WERI-Rb-1 (cell line): ENCODE results near the gene PLAAT2.
"Not testable (repeated sequence)": the region's sequence is repeated elsewhere in the genome, so short reads cannot be mapped to it uniquely, and the experiment has no call there.

Source experiments
- DNase-seq: peaks from one replicate; pipeline ENCODE4 v3.0.0-alpha.2; 2020
- H3K27ac ChIP-seq: fragments of 250-450 bp; sonication (Bioruptor Pico); 2 replicates; pipeline ENCODE4 v1.5.1; 2020; ENCODE audit warnings: mild to moderate bottlenecking, moderate library complexity
- H3K27me3 ChIP-seq: fragments of 250-450 bp; sonication (Bioruptor Pico); 2 replicates; pipeline ENCODE4 v1.5.1; 2021; ENCODE audit warnings: mild to moderate bottlenecking, low read depth, moderate library complexity; ENCODE audit not compliant: insufficient read depth, severe bottlenecking
- H3K36me3 ChIP-seq: fragments of 250-450 bp; sonication (Bioruptor Pico); 2 replicates; pipeline ENCODE4 v1.5.1; 2020; ENCODE audit warnings: mild to moderate bottlenecking, moderate library complexity
- H3K4me3 ChIP-seq: 2 replicates; pipeline ENCODE4 v1.5.1; 2011; ENCODE audit warnings: low read depth, mild to moderate bottlenecking, control low read depth, low read length
- H3K9me3 ChIP-seq: fragments of 250-450 bp; sonication (Bioruptor Pico); 2 replicates; pipeline ENCODE4 v1.5.1; 2021; ENCODE audit warnings: mild to moderate bottlenecking, moderate library complexity; ENCODE audit not compliant: severe bottlenecking
- CTCF ChIP-seq: IDR thresholded peaks from 2 replicates; pipeline ENCODE4 v1.5.1; 2011; ENCODE audit warnings: low read depth, mild to moderate bottlenecking, control low read depth, inconsistent platforms, low read length

Gene PLAAT2

GRCh38 chr11:63586451-63587166 is 23.4 kb upstream of the PLAAT2 start:
- H3K36me3 ChIP-seq, result no peaks in the 10 kb centered on the region
- no peak for TF ChIP-seq CTCF
- no peak overlapping the region for H3K4me3 ChIP-seq
- DNase-seq, result no peak
- H3K9me3 ChIP-seq, result no peaks in the 10 kb centered on the region
- H3K27me3 ChIP-seq, result no peaks in the 10 kb centered on the region
- no peak overlapping the region for H3K27ac ChIP-seq

- no peak for DNase-seq
- Histone ChIP-seq H3K9me3 (peaks cover 5% of the 10 kb centered on the region), H3K4me3 (no peak overlapping the region), H3K36me3 (no peaks in the 10 kb centered on the region), H3K27ac (no peak overlapping the region), H3K27me3 (no peaks in the 10 kb centered on the region)
- TF ChIP-seq CTCF, result no peak
Measured at GRCh38 chr11:63583357-63583677, 20.1 kb upstream of the PLAAT2 start.

- H3K27ac ChIP-seq, DNase-seq, H3K36me3 ChIP-seq, H3K27me3 ChIP-seq, H3K4me3 ChIP-seq, H3K9me3 ChIP-seq: not testable (repeated sequence)
Measured at GRCh38 chr11:63581224-63581623, 18.0 kb upstream of the PLAAT2 start.

GRCh38 chr11:63578882-63579281 is 15.7 kb upstream of the PLAAT2 start:
- H3K36me3 ChIP-seq, H3K27me3 ChIP-seq, DNase-seq, H3K27ac ChIP-seq, H3K9me3 ChIP-seq, H3K4me3 ChIP-seq: not testable (repeated sequence)

- no peak for DNase-seq
- no peak overlapping the region for H3K27ac ChIP-seq
- H3K4me3 ChIP-seq, result no peak overlapping the region
- no peak for TF ChIP-seq CTCF
- no peaks in the 10 kb centered on the region for H3K27me3 ChIP-seq
- no peaks in the 10 kb centered on the region for H3K36me3 ChIP-seq
- H3K9me3 ChIP-seq, result peaks cover 1% of the 10 kb centered on the region
Measured at GRCh38 chr11:63574856-63575602, 11.8 kb upstream of the PLAAT2 start.

- no peak for TF ChIP-seq CTCF
- no peaks in the 10 kb centered on the region for H3K36me3 ChIP-seq
- no peak overlapping the region for H3K4me3 ChIP-seq
- H3K27ac ChIP-seq, result no peak overlapping the region
- no peaks in the 10 kb centered on the region for H3K27me3 ChIP-seq
- no peaks in the 10 kb centered on the region for H3K9me3 ChIP-seq
- DNase-seq, result peak; percentile 9
Measured at GRCh38 chr11:63573881-63574855, 11.0 kb upstream of the PLAAT2 start.
